Measurements from ENCODE around the gene PGAP3. TPM values are rescaled to one million over a fixed set of nuclear protein-coding genes. Genes with fewer than 3 reads are reported as not detected.

PGAP3 gene
- total RNA-seq, 1 donor from 2014 or later: 3.9 TPM

DNA sequence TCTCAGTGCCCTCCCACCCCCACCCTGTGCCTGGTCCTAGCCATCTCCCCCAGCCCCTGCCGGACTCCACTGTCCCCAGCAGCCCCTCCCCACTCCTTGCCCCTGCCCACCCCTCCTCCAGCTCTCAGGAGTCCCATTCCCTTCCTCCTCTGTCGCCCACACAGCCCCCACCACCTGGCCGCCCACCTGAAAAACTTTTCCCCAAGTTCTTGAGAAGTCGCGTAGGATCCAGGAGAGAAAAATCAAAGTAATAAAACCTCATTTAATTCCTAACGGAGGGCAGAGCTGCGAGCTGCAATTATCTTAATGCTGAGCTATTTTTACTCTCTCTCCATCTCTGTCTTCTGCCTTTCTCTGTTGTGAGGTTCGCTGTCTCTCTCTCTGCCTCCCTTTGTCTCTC is 63.5 kb downstream of the PGAP3 start:
- DNase-seq (ENCODE audit: low read depth in 2 of 2): no peak

DNA sequence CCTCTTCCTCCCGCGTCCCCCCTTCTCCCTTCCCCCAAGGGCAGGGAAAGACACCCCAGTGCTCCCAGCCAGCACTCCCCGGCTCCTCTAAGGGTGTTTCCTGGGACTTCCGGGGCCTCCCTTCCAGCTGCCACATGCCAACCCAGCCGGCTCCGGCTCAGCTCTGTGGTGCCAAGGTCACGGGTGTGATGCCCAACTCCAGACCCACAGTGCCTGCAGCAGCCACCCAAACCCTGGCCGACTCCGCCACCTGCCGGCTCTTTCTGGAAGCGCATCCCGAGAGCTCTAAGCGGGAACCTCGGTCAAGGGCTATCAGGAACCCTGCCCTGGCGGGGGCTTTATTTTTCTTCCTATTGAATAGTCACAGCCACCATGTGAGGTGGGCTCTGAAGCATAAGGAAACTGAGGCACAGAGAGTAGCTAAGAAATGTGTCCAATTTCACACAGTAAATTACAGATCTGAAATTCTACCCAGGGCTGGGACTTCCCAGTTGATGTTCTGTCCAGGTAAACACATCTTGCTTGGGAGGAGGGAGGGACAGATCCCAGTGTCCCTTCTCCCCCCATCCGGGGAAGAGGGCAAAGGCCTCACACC is 64.4 kb downstream of the PGAP3 start:
- DNase-seq (ENCODE audit: low read depth in 2 of 2): peak; percentile 16 to 59

DNA sequence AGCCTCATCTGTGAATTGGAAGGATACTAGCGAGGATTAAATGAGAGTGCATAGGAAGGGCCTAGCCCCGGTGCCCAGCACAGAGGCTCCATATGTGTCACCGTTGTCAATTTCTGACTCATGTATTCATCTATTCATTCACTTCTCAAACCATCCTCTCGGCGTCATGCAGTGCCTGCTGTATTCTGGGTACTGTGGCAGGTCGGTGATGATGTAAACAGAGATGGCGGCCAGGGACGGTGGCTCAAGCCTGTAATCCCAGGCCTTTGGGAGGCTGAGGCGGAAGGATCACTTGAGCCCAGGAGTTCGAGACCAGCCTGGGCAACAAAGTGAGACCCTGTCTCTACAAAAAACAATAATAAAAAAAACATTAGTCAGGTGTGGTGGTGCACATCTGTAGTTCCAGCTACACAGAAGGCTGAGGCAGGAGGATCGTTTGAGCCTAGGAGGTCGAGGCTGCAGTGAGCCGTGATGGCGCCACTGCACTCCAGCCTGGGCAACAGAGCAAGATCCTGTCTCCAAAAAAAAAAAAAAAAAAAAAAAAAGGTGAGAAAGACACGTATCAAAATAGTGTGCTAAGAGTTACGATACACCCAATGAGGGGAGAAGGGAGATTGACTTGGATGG is 65.4 kb downstream of the PGAP3 start:
- no peak for DNase-seq (ENCODE audit: low read depth in 2 of 2)

DNA sequence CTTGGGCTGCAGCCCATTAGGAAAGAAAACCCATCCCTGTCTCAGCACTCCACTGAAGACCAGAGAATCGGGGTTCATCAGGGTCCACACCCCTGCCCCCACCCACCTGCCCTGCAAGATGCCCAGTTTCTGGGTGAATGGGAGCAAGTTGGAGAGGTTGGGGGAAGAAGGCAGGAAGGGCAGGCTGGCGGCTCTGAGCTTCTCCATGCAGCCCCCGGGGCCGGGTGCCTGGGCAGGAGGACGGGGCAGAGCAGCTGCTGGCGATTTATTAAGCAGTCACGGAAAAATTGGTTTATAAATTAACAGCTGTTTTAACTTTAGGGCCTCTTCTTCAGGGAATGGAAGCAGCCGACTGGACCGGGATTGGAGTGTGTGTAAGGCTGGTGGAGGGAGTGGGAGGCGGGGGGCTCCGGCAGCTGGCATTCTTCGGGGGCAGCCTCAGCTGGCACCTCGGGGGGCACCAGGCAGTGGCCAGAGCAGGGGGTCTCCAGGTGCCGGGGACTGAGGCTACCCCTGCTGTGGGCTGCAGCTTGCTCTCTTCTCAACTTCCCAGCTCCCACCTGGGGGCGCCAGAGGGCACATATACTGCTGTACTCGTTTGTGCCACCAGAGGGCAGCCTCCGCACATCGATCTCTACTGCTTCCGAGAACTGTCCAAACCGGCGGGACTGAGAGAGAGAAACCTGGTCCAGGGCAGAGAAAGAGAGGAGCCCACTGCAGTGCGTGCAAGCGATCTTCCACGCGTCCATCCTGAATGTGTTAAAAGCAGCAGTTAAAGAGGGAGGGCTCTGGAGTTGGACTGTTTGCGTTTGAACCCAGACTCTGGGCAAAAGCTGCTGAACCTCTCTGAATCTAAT is 66.1 kb downstream of the PGAP3 start:
- DNase-seq (ENCODE audit: low read depth in 2 of 2): peak; percentile 59 to 74

Other genes starting within 250 kb of the PGAP3 start
- gene MED1, start 236.8 kb downstream of the PGAP3 start, total RNA-seq: 17.2 and 20.0 TPM in 2 replicates
- gene CDK12, start 226.6 kb downstream of the PGAP3 start, total RNA-seq: 13.1 and 18.2 TPM in 2 replicates
- gene NEUROD2, start 80.1 kb downstream of the PGAP3 start, total RNA-seq: not detected in 2 replicates
- not detected in 2 replicates for gene PPP1R1B, start 61.1 kb downstream of the PGAP3 start, total RNA-seq
- gene STARD3, start 50.9 kb downstream of the PGAP3 start, total RNA-seq: 32.7 and 61.3 TPM in 2 replicates
- 0.26 and 0.51 TPM in 2 replicates for gene TCAP, start 22.7 kb downstream of the PGAP3 start, total RNA-seq
- 1.2 and 1.4 TPM in 2 replicates for gene PNMT, start 19.6 kb downstream of the PGAP3 start, total RNA-seq
- gene ERBB2, start 12.0 kb upstream of the PGAP3 start, total RNA-seq: 1.1 and 1.5 TPM in 2 replicates
- 16.0 and 18.1 TPM in 2 replicates for gene MIEN1, start 42.5 kb upstream of the PGAP3 start, total RNA-seq
- 0.13 TPM in 1 of 2 replicates, not detected in the other for gene GRB7, start 49.9 kb upstream of the PGAP3 start, total RNA-seq
- gene IKZF3, start 176.3 kb upstream of the PGAP3 start, total RNA-seq: not detected in 2 replicates
- not detected in 2 replicates for gene ZPBP2, start 180.1 kb upstream of the PGAP3 start, total RNA-seq
- gene GSDMB, start 230.6 kb upstream of the PGAP3 start, total RNA-seq: 1.5 and 1.9 TPM in 2 replicates
- gene ORMDL3, start 239.5 kb upstream of the PGAP3 start, total RNA-seq: 30.3 and 36.9 TPM in 2 replicates
- gene LRRC3C, start 239.7 kb upstream of the PGAP3 start, total RNA-seq: not detected in 2 replicates